Measurements from ENCODE around the gene HEG1. TPM values are rescaled to one million over a fixed set of nuclear protein-coding genes. Genes with fewer than 3 reads are reported as not detected.

Gene HEG1
- total RNA-seq, 6 experiments from 2014 or later, result 3.5 to 14.9 (median 10.8) TPM

- Histone ChIP-seq H3K9me3 (no peaks in the 10 kb centered on the region), H3K27ac (no peak overlapping the region), H3K36me3 (peaks cover 0 to 3% (median 0%) of the 10 kb centered on the region in 4 donors), H3K4me1 (peaks cover 0 to 46% (median 15%) of the 10 kb centered on the region in 4 donors), H3K27me3 (no peaks in the 10 kb centered on the region), H3K4me3 (no peak overlapping the region)
- WGBS (ENCODE audit: insufficient coverage, low coverage, low lambda C conversion rate, missing lambda C conversion rate), result 75% methylated on average over 5 of the region's 5 CpGs
- TF ChIP-seq CTCF (IDR thresholded peaks at IDR 0.05), result no peak
- no peak for TF ChIP-seq POLR2A (IDR thresholded peaks at IDR 0.05)
- ATAC-seq, result no peak
- DNase-seq, result no peak
- intact Hi-C loops (cut with DNase I), result no loop called here
Measured at GRCh38 chr3:125006291-125006731, 49.5 kb downstream of the HEG1 start.

- no peak for ATAC-seq
- H3K36me3 ChIP-seq, result peaks cover 0 to 3% (median 0%) of the 10 kb centered on the region in 4 donors
- no peaks in the 10 kb centered on the region for H3K9me3 ChIP-seq
- 88% methylated on average over 3 of the region's 5 CpGs for WGBS (ENCODE audit: insufficient coverage, low coverage, low lambda C conversion rate, missing lambda C conversion rate)
- H3K4me3 ChIP-seq, result no peak overlapping the region
- intact Hi-C loops (cut with DNase I), result no loop called here
- H3K27me3 ChIP-seq, result no peaks in the 10 kb centered on the region
- DNase-seq, result no peak
- no peak overlapping the region for H3K27ac ChIP-seq
- peaks cover 0 to 41% (median 14%) of the 10 kb centered on the region in 4 donors for H3K4me1 ChIP-seq
- no peak for TF ChIP-seq POLR2A (IDR thresholded peaks at IDR 0.05)
- TF ChIP-seq CTCF (IDR thresholded peaks at IDR 0.05), result no peak
Measured at GRCh38 chr3:125005676-125006075, 50.1 kb downstream of the HEG1 start.

- H3K36me3 ChIP-seq, result peaks cover 0 to 3% (median 0%) of the 10 kb centered on the region in 4 donors
- no peak overlapping the region for H3K4me3 ChIP-seq
- no peaks in the 10 kb centered on the region for H3K9me3 ChIP-seq
- DNase-seq, result no peak
- H3K27me3 ChIP-seq, result no peaks in the 10 kb centered on the region
- intact Hi-C loops (cut with DNase I), result no loop called here
- TF ChIP-seq POLR2A (IDR thresholded peaks at IDR 0.05), result no peak
- TF ChIP-seq CTCF (IDR thresholded peaks at IDR 0.05), result no peak
- WGBS (ENCODE audit: insufficient coverage, low coverage, low lambda C conversion rate, missing lambda C conversion rate), result 53% methylated on average over 4 of the region's 4 CpGs
- peaks cover 0 to 36% (median 12%) of the 10 kb centered on the region in 4 donors for H3K4me1 ChIP-seq
- ATAC-seq, result peak in 2 of 4 donors; percentile 12 to 19
- no peak overlapping the region for H3K27ac ChIP-seq
Measured at GRCh38 chr3:125005222-125005621, 50.6 kb downstream of the HEG1 start.

- Histone ChIP-seq H3K27me3 (no peaks in the 10 kb centered on the region), H3K27ac (no peak overlapping the region), H3K4me3 (no peak overlapping the region), H3K36me3 (no peaks in the 10 kb centered on the region), H3K4me1 (peaks cover 0 to 26% (median 10%) of the 10 kb centered on the region in 4 donors), H3K9me3 (no peaks in the 10 kb centered on the region)
- WGBS (ENCODE audit: insufficient coverage, low coverage, low lambda C conversion rate, missing lambda C conversion rate), result 84% methylated on average over 10 of the region's 10 CpGs
- TF ChIP-seq CTCF (IDR thresholded peaks at IDR 0.05) (no peak), POLR2A (IDR thresholded peaks at IDR 0.05) (no peak)
- ATAC-seq (no peak), DNase-seq (no peak)
- intact Hi-C loops (cut with DNase I), result no loop called here
Measured at GRCh38 chr3:125003859-125004595, 51.8 kb downstream of the HEG1 start.
